GM18499 (cell line): Measurements from ENCODE around the gene GNG7.
"Not testable (repeated sequence)": the region's sequence is repeated elsewhere in the genome, so short reads cannot be mapped to it uniquely, and the experiment has no call there.

Experiments
- ATAC-seq: cut with Tn5 transposase; IDR thresholded peaks from one replicate; pipeline ENCODE4 v1.9.1; 2021; ENCODE audit warnings: moderate number of reproducible peaks; ENCODE audit not compliant: insufficient read depth, unreplicated experiment

GNG7 gene

GRCh38 chr19:2582984-2583956 lies 119.2 kb downstream of the GNG7 start:
- ATAC-seq = no peak

DNA sequence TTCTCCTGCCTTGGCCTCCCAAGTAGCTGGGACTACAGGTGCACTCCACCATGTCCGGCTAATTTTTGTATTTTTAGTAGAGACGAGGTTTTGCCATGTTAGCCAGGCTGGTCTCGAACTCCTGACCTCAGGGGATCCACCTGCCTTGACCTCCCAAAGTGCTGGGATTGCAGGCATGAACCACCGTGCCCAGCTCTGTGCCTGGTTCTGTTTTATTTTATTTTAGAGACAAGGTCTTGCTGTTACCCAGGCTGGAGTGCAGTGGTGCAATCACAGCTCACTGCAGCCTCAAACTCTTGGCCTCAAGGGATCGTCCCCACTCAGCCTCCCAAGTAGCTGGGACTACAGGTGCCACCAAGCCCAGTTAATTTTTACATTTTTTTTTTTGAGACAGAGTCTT lies 122.1 kb downstream of the GNG7 start:
- ATAC-seq = not testable (repeated sequence)

DNA sequence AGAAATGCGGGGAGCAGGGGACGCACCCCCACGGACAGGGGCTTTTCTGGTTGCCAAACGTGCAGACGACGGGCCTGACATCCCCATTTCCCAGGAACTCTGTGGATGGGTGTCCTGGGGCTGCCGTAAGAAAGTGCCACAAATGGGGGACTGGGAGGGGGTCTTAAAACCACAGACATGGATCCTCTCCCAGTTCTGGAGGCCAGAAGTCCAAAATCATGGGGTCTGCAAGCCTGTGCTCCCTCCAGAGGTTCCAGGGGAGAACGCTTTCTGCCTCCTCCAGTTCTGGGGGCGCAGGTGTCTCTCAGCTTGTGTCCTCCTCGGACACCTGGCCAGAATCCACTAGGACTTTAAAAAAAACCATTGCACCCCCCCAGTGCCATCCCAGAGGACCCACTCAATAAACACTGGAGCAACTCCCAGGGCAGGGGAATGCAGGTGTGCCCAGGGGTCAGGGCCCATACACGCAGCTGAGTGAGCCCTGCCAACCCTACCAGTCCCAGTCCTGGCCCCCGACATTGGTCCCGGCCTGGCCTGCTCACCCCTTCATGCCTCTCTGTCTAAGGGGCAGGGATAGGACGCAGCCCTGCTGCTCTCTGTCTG lies 122.7 kb downstream of the GNG7 start:
- ATAC-seq = no peak

GRCh38 chr19:2578901-2579677 lies 123.4 kb downstream of the GNG7 start:
- ATAC-seq = no peak

GRCh38 chr19:2578391-2578890 lies 124.1 kb downstream of the GNG7 start:
- ATAC-seq = no peak

GRCh38 chr19:2577722-2578335 lies 124.7 kb downstream of the GNG7 start:
- ATAC-seq = no peak

DNA sequence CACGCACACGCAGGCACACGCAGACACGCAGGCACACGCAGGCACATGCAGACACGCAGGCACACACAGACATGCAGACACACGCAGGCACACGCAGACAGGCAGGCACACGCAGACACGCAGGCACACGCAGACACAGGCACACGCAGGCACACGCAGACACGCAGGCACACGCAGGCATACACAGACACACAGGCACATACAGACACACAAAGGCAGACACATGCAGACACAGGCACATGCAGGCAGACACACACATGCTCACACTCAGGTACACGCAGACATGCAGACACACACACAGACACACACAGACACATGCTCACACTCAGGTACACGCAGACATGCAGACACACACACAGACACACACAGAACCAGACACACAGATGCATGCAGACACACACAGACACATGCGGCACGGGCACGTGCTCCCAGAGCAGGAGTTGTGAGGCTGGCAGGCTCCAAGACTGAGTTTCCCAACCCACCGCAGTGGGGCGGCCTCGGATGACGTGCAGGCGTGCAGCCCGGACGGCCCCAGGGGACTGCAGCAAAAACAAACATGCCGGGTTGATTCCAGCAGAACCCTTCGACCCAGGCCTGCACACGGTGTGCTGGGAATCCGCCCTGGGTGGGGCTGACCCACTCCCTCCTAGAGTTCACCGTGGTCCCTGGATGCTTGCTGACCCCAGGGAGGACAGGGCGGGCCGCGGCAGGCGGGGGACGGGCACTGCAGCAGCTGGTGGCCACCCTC lies 126.6 kb downstream of the GNG7 start:
- ATAC-seq = no peak

DNA sequence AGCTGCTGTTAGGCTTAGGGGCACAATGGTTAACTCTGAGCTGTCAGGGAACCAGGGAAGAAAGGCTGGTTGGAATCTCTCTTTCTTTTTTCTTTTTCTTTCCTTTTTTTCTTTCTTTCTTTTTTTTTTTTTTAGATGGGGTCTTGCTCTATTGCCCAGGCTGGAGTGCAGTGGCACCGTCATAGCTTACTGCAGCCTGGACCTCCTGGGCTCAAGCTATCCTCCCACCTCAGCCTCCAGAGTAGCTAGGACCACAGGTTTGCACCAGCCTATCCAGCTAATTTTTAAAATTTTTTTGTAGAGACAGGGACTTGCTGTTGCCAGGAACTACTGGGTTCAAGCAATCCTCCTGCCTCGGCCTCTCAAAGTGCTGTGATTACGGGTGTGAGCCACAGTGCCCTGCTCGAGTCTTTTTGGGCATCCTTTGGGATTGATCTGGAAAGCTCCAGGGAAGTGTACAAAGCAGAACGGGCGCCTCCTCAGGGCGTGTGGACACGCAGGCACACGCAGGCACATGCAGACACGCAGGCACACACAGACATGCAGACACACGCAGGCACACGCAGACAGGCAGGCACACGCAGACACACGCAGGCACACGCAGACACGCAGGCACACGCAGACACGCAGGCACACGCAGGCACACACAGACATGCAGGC lies 127.4 kb downstream of the GNG7 start:
- no peak for ATAC-seq

DNA sequence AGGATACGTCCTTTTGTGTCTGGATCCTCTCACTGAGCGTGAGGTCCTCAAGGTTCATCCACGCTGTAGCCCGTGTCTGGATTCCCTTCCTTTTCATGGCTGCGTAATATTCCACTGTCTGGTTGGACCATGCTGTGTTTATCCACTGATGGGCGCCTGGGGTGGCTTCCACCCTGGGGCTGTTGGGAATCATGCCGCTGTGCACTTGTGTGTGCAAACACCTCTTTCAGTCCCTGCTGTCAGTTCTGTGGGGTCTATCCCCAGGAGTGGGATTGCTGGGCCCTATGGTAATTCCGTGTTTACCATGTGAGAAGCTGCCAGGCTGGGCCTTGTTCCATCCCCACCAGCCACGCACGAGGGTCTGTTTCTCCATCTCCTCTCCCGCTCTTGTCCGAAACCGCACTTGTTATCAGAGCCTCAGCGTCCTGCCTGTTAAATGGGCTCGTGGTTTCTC lies 128.0 kb downstream of the GNG7 start:
- no peak for ATAC-seq

DNA sequence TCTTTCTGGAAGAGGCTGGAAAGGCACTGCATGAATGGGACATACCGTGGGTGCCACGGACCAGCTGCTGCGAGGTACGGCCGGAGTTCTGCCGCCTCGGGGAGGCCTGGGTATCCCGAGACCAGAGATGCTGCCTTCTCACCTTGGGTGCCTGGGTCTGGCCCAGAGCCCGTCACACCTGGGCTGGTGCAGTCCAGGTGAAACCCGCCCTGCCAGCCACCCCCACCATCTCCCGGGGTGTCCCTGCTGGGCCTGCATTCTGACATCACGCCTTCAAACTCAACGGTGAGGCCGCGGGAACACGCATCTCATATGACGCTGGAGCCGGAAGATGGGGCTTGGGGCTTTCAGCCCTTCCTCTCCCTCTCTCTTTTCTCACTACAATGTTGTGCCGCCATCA lies 128.6 kb downstream of the GNG7 start:
- no peak for ATAC-seq

DNA sequence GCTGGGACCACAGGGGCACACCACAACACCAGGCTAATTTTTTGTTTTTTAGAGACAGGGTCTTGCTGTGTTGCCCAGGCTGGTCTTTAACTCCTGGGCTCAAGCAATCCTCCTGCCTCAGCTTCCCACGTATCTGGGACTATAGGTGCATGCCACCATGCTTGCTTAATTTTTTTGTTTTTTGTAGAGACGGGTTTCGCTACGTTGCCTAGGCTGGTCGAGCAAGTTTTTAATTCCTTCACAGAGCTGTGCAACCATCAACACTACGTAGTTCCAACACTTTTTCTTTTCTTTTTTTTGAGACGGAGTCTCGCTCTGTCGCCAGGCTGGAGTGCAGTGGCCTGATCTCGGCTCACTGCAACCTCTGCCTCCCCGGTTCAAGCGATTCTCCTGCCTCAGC lies 130.3 kb downstream of the GNG7 start:
- ATAC-seq = not testable (repeated sequence)

GRCh38 chr19:2569596-2570465 lies 132.7 kb downstream of the GNG7 start:
- no peak for ATAC-seq

- no peak for ATAC-seq
These were observed 134.5 kb downstream of the GNG7 start for GRCh38 chr19:2567996-2568395.

- ATAC-seq = no peak
These were observed 134.9 kb downstream of the GNG7 start for GRCh38 chr19:2567580-2567979.

- ATAC-seq = not testable (repeated sequence)
These were observed 138.9 kb downstream of the GNG7 start for GRCh38 chr19:2563546-2563945.

DNA sequence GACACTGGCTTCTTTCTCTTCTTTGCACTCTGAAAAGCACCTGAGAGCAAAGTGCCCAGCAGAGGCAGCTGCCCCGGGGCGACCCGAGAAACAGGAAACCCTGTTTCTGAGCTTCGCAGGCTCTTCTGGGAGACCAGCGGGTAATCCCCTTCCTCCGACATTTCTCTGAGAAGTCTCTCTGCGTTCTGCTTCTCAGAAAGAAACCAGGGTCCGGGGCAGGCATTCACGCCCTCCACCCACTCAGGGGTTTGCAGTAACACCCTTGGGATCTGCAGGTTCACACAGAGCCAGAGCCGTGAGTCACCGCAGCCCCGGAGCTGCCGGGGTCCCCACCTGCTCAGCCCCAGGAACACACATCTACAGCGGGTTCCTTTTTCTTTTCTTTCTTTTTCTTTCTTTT lies 140.6 kb downstream of the GNG7 start:
- no peak for ATAC-seq

GRCh38 chr19:2561221-2561620 lies 141.3 kb downstream of the GNG7 start:
- no peak for ATAC-seq

- no peak for ATAC-seq
These were observed 142.1 kb downstream of the GNG7 start for GRCh38 chr19:2560369-2560768.
